IPS-20b (cell line): ENCODE results near the gene AARS2.

Experiments
- H3K27ac ChIP-seq: one replicate; pipeline ENCODE4 v1.5.1; 2013; ENCODE audit warnings: low read length
- H3K27me3 ChIP-seq: 2 replicates; pipeline ENCODE4 v1.6.1; 2013; ENCODE audit warnings: mild to moderate bottlenecking, low read length, inconsistent platforms; ENCODE audit not compliant: insufficient read depth
- H3K36me3 ChIP-seq: 2 replicates; pipeline ENCODE4 v1.6.1; 2013; ENCODE audit warnings: low read depth, mild to moderate bottlenecking, inconsistent platforms, low read length, moderate library complexity; ENCODE audit not compliant: insufficient read depth
- H3K4me1 ChIP-seq: 2 replicates; pipeline ENCODE4 v1.6.1; 2013; ENCODE audit warnings: mild to moderate bottlenecking, control low read depth, inconsistent platforms, low read length, moderate library complexity; ENCODE audit not compliant: insufficient read depth
- H3K4me3 ChIP-seq: 2 replicates; pipeline ENCODE4 v1.5.1; 2013; ENCODE audit warnings: mild to moderate bottlenecking, low read length, inconsistent platforms
- H3K9ac ChIP-seq: 2 replicates; pipeline ENCODE4 v1.6.1; 2013; ENCODE audit warnings: low read depth, mild to moderate bottlenecking, inconsistent platforms, low read length, moderate library complexity
- H3K9me3 ChIP-seq: 2 replicates; pipeline ENCODE4 v1.6.1; 2013; ENCODE audit warnings: mild to moderate bottlenecking, low read depth, low read length, inconsistent platforms; ENCODE audit not compliant: insufficient read depth

AARS2 gene

DNA sequence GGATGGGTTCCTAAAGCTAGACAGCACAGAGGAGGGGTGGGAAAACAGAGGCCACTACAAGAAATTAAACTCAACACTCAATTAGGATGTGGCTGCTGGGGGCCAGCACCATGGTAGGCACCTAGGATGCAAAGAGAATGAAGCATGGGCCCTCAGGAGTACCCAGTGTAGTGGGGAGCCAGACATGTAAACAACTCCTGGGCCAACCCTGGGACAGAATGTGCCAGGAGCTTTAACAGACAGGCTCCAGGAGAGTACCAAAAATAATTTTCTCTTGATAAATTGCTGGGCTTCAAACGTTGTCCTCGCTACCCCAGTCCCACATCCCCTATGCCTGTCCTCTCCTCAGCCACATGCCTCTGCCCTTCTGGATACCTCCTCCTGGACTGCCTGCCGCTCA lies 41.2 kb downstream of the AARS2 start:
- Histone ChIP-seq H3K36me3 (no peaks in the 10 kb centered on the region), H3K27ac (no peak overlapping the region), H3K9ac (no peak overlapping the region; the same call in 1 of the 2 replicates), H3K9me3 (no peaks in the 10 kb centered on the region), H3K4me1 (peaks cover 13% of the 10 kb centered on the region; the same call in 1 of the 2 replicates), H3K27me3 (peaks cover 66% of the 10 kb centered on the region), H3K4me3 (peak overlapping the region; percentile 65; the same call in 1 of the 2 replicates)

DNA sequence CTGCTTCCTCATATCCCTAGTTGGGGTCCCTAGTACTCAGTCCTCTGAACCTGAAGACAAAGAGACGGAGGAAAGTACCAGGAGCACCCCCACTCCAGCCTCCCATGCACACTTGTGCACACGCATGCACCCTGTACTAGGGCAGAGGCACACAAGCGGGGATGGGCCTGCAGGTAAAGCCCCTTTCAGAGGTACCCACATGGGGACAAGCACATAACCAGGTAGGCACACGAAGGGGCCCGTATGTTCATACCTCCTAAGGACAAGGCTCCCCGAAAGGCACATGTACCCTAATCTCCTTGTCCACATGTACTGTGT lies 41.8 kb downstream of the AARS2 start:
- no peaks in the 10 kb centered on the region for H3K9me3 ChIP-seq
- peaks cover 13% of the 10 kb centered on the region; the same call in 1 of the 2 replicates for H3K4me1 ChIP-seq
- H3K36me3 ChIP-seq = no peaks in the 10 kb centered on the region
- no peak overlapping the region for H3K27ac ChIP-seq
- H3K27me3 ChIP-seq = peaks cover 60% of the 10 kb centered on the region
- peak overlapping the region; percentile 19; the same call in 1 of the 2 replicates for H3K9ac ChIP-seq
- peak overlapping the region; percentile 65 for H3K4me3 ChIP-seq

DNA sequence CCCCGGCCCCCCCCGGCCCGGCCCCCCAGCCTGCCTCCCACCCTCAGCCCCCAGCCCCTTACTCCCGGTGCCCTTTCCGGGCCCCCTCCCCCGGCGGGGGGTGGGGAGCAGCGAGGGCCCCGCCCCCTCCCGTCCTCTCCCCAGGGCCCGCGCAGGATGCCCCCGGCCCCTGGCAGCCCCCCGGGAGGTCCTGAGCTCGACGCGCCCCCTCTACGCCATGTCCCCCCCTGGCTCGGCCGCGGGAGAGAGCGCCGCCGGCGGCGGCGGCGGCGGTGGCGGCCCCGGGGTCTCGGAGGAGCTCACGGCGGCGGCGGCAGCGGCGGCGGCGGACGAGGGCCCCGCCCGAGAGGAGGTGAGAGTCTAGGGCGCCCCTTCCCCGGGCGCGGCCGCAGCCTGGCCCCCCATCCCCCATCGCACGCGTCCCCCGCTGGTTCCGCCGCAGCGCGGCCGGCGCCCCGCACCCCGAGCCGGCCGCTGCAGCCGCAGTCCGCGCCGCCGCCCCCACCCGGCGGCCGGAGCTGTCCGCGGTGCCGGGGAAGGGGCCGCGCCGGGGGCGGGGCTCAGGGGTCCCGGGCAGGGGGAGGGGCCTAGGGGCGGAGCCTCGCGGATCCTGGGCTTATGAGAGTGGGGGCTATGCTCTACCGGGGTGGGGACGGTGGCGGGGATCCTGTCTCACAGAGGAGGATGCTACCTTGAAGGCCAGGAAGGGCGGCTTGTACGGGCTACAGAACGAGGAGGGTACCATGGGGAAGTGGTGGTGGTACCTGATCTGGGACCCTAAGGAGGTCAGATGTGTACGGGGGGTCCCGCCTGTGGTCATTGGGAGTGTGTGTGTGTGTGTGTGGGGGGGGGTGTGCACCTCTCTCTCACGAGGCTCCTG lies 42.4 kb downstream of the AARS2 start:
- H3K9me3 ChIP-seq = no peaks in the 10 kb centered on the region
- H3K27me3 ChIP-seq = peaks cover 54% of the 10 kb centered on the region
- no peaks in the 10 kb centered on the region for H3K36me3 ChIP-seq
- peaks cover 13% of the 10 kb centered on the region; the same call in 1 of the 2 replicates for H3K4me1 ChIP-seq
- peak overlapping the region; percentile 65 for H3K4me3 ChIP-seq
- H3K27ac ChIP-seq = no peak overlapping the region
- H3K9ac ChIP-seq = peak overlapping the region; percentile 19; the same call in 1 of the 2 replicates

GRCh38 chr6:44269921-44270525 lies 43.1 kb downstream of the AARS2 start, which contains the start of gene TMEM151B:
TSS of gene TMEM151B (plus strand) at chr6:44270450. CDS start at chr6:44270743, 293 bp downstream.
- H3K27me3 ChIP-seq = peaks cover 47% of the 10 kb centered on the region
- no peaks in the 10 kb centered on the region for H3K9me3 ChIP-seq
- H3K4me1 ChIP-seq = peaks cover 13% of the 10 kb centered on the region; the same call in 1 of the 2 replicates
- H3K27ac ChIP-seq = no peak within 1 kb of the TSS
- peak within 1 kb of the TSS; percentile 65 for H3K4me3 ChIP-seq
- peak within 1 kb of the TSS; percentile 57; the same call in 1 of the 2 replicates for H3K9ac ChIP-seq
- H3K36me3 ChIP-seq = no peaks in the 10 kb centered on the region

DNA sequence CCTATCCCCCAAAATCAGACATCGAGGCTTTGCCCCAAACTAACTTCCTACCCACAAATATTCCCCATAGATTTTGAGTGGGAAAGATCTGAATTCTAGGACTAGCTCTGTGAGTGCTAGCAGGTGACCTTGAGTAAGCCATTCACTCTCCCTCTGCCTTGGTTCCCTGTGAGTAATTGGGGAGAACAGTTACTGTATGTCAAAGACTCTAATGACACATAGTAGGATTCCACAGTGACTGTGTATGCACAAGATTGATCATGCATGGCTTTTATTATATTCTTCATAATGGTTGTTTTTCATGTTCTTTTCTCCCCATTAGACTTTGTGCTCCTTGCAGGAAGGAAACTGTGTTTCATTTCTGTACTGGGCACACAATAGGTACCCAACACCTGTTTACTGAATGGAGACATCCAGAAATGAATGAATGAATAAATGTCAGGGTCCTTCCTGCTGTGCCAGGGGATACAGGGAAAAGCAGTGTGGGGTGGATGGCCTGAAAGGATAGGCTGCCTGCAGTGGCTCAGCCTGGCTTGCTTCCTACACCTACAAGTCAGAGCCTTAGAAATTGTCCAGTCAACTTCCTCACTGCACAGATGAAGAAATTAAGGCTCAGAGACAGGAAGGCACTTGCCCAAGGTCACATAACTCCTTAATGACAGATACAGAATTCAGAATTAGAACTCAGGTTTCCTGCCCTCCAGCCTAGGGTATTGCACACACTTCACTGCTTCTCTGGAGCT lies 43.8 kb downstream of the AARS2 start:
- Histone ChIP-seq H3K4me1 (peaks cover 17% of the 10 kb centered on the region; the same call in 1 of the 2 replicates), H3K9me3 (no peaks in the 10 kb centered on the region), H3K27me3 (peaks cover 48% of the 10 kb centered on the region), H3K36me3 (no peaks in the 10 kb centered on the region), H3K9ac (no peak overlapping the region; the same call in 1 of the 2 replicates), H3K4me3 (peak overlapping the region; percentile 58), H3K27ac (no peak overlapping the region)

- Histone ChIP-seq H3K27me3 (peaks cover 42% of the 10 kb centered on the region), H3K27ac (no peak overlapping the region), H3K4me3 (peak overlapping the region; percentile 14; the same call in 1 of the 2 replicates), H3K4me1 (peaks cover 29% of the 10 kb centered on the region), H3K9me3 (no peaks in the 10 kb centered on the region), H3K9ac (no peak overlapping the region; the same call in 1 of the 2 replicates), H3K36me3 (no peaks in the 10 kb centered on the region)
Measured at GRCh38 chr6:44268095-44268628, 45.0 kb downstream of the AARS2 start.

DNA sequence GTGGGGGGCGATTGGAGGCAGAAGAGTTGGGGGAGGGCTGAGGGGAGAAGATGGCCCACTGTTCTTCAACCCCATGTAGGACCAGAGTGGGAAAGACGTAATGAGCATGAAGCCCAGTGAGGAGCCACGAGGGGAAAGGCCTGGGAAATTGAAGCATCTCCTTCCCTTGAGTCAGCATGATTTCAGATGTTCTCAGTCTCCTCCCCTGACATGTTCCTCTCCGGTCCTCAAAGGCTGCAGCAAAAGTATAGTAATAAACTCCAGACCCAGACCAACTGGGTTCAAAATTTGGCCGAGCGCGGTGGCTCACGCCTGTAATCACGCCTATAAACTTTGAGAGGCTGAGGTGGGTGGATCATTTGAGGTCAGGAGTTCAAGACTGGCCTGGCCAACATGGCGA lies 45.9 kb downstream of the AARS2 start:
- H3K9me3 ChIP-seq = no peaks in the 10 kb centered on the region
- peaks cover 33% of the 10 kb centered on the region for H3K27me3 ChIP-seq
- no peak overlapping the region for H3K4me3 ChIP-seq
- no peaks in the 10 kb centered on the region for H3K36me3 ChIP-seq
- peaks cover 38% of the 10 kb centered on the region for H3K4me1 ChIP-seq
- no peak overlapping the region for H3K27ac ChIP-seq
- no peak overlapping the region for H3K9ac ChIP-seq

- Histone ChIP-seq H3K27me3 (peaks cover 25% of the 10 kb centered on the region), H3K9ac (no peak overlapping the region), H3K36me3 (0 out of 2 replicates have a peak, but pooled peaks cover 6% of the 10 kb centered on the region), H3K27ac (no peak overlapping the region), H3K9me3 (no peaks in the 10 kb centered on the region), H3K4me1 (peaks cover 39% of the 10 kb centered on the region), H3K4me3 (no peak overlapping the region)
Measured at GRCh38 chr6:44266347-44266746, 46.8 kb downstream of the AARS2 start.

- 0 out of 2 replicates have a peak, but pooled peaks cover 9% of the 10 kb centered on the region for H3K36me3 ChIP-seq
- H3K9ac ChIP-seq = no peak overlapping the region
- H3K9me3 ChIP-seq = no peaks in the 10 kb centered on the region
- peak overlapping the region; percentile 85; the same call in 1 of the 2 replicates for H3K4me3 ChIP-seq
- H3K27ac ChIP-seq = no peak overlapping the region
- H3K27me3 ChIP-seq = peaks cover 25% of the 10 kb centered on the region
- H3K4me1 ChIP-seq = peaks cover 39% of the 10 kb centered on the region
Measured at GRCh38 chr6:44265722-44266233, 47.4 kb downstream of the AARS2 start.

- Histone ChIP-seq H3K27me3 (peaks cover 25% of the 10 kb centered on the region), H3K27ac (no peak within 1 kb of the TSS), H3K9ac (peak within 1 kb of the TSS; percentile 77; the same call in 1 of the 2 replicates), H3K9me3 (no peaks in the 10 kb centered on the region), H3K36me3 (peaks cover 14% of the 10 kb centered on the region), H3K4me1 (peaks cover 39% of the 10 kb centered on the region), H3K4me3 (peak within 1 kb of the TSS; percentile 85)
Measured at GRCh38 chr6:44265007-44265721, 48.0 kb downstream of the AARS2 start, which contains the start of gene NFKBIE. TSS of gene NFKBIE (minus strand) at chr6:44265551. CDS start at chr6:44265346, 205 bp downstream.
